ENCODE data around the gene PLCL2.
A peak's percentile ranks its signal among the peaks of the same experiment; 100 is the strongest.

The PLCL2 gene

DNA sequence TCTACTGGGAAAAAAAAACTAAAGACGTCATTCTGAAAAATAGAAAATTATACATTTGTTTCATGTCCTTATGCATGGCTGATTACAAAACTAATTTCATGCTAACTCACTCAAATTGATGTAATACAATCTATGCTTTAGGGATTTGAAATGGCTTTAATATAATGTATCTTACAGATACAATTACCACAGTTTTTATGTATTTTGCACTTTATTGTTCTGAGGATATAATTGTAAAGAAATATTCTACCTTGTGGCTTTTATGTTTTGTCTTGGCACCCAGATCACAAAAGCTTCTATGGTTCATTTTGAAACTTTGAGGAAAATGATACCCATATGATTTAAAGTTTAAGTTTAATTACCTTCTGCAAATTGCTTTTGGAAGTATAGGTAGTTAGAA, 122.5 kb downstream of the PLCL2 start:
- DNase-seq (ENCODE audit: low read depth in 2 of 3, low spot score in 1 of 3): no peak

DNA sequence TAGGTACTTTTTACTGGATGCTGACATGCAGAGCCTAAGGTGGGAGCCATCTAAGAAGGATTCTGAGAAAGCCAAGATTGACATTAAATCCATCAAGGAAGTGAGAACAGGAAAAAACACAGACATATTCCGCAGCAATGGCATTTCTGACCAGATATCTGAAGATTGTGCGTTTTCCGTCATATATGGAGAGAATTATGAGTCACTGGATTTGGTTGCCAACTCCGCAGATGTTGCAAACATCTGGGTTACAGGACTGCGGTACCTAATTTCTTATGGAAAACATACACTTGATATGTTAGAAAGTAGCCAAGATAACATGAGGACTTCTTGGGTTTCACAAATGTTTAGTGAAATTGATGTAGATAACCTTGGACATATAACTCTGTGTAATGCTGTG, 125.1 kb downstream of the PLCL2 start:
- no peak for DNase-seq (ENCODE audit: low read depth in 2 of 3, low spot score in 1 of 3)

DNA sequence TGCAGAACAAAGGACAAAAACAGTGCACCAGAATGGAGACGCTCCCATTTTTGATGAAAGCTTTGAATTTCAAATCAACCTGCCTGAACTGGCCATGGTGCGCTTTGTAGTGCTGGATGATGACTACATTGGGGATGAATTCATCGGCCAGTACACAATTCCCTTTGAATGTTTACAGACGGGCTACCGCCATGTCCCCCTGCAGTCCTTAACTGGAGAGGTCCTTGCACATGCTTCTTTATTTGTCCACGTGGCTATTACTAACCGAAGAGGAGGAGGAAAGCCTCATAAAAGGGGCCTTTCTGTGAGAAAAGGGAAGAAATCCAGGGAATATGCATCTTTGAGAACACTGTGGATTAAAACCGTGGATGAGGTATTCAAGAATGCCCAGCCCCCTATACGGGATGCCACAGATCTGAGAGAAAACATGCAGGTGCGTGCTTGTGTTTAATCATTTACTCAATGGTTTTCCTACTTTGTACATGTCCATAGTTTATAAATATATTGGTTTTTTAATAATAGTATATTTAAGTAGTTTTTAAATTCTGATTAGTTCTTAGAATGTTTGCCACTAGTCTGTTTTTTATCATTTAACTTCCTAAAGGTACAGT, 127.1 kb downstream of the PLCL2 start:
- no peak for DNase-seq (ENCODE audit: low read depth in 2 of 3, low spot score in 1 of 3)

DNA sequence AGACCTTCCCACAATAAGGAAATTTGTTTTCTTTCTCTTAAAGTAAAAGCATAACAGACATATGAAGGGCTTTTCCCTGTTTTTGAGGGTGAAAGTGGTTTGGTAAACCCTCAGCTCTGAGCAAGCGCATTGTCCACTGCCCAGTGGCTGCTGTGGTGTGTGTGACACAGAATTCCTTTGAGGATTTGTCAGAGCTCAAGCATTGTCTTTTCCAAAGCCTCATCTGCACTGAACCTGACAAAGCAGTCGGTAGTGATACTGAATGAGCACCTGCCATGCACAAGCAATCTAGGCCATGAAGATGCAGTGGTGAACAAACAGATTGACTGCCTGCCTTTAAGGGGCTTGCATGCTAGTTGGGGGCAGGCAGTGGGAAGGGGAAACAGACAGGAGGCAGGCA, 128.3 kb downstream of the PLCL2 start:
- DNase-seq (ENCODE audit: low read depth in 2 of 3, low spot score in 1 of 3): no peak

DNA sequence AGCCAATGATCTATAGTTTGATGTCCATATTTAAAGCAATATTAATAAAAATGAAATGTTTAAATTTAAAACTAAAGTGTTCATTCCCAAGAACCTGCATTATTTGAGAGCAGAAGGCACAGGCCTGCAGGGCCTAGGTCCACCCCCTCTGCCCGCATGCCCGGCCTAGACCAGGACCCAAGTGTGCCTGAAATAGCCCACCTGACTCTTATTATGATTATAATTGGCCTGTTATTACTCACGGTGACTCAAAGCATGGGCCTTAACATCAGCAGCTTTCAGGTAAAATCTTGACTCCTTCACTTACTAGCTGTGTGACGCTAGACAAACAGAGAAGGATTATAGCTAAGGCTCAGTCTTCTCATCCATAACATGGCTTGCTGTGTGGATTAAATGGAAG, 128.8 kb downstream of the PLCL2 start:
- DNase-seq (ENCODE audit: low read depth in 2 of 3, low spot score in 1 of 3): no peak

DNA sequence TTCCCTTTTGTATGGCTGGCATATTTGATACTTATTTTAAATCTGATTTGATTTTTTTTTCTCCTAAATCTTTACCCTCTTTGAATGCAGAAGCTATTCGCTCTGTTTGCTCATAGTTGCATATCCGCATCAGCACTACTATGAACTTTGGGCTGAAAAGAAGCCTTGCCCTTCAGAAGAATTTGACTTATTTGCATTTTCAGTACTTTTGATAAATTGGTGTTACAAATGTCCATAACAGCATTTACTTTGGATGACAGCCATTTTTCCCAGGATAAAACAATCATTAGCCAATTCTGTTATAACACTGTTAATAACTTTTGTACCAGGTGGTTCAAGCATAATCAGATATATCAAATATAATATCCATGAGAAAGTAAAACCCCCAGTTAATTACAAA, 129.5 kb downstream of the PLCL2 start:
- no peak for DNase-seq (ENCODE audit: low read depth in 2 of 3, low spot score in 1 of 3)

DNA sequence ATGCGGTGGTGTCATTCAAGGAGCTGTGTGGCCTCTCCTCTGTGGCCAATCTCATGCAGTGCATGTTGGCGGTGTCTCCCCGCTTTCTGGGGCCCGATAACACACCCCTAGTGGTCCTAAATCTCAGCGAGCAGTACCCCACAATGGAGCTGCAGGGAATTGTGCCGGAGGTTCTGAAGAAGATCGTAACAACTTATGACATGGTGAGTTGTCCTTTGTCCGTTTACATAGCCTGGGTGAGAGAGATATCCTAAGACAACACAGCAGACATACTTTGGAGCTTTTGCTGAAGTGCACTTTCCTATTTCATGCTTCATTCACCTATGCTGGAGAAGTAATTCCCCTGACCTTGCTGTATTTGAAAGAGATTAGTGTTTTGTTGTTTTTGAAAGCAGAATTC, 130.0 kb downstream of the PLCL2 start:
- DNase-seq (ENCODE audit: low read depth in 2 of 3, low spot score in 1 of 3): no peak

DNA sequence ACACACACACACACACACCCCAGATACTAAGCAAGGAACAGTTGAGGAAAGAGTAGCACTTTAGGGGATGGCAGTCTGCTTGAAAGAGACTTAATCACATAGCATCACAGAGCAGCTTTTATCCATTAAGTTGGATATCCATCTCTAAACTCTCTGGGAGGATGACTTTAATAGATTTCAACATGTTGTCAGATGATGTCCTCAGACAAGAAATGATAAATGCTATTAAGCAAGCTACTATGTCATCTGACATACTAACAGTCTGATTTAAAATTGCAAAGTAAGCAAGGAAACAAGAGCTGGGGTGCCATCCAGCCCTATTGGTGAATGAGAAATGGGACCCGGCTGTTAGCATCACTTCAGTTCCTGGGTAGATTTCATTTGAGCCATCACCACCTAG, 136.9 kb downstream of the PLCL2 start:
- no peak for DNase-seq (ENCODE audit: low read depth in 2 of 3, low spot score in 1 of 3)

DNA sequence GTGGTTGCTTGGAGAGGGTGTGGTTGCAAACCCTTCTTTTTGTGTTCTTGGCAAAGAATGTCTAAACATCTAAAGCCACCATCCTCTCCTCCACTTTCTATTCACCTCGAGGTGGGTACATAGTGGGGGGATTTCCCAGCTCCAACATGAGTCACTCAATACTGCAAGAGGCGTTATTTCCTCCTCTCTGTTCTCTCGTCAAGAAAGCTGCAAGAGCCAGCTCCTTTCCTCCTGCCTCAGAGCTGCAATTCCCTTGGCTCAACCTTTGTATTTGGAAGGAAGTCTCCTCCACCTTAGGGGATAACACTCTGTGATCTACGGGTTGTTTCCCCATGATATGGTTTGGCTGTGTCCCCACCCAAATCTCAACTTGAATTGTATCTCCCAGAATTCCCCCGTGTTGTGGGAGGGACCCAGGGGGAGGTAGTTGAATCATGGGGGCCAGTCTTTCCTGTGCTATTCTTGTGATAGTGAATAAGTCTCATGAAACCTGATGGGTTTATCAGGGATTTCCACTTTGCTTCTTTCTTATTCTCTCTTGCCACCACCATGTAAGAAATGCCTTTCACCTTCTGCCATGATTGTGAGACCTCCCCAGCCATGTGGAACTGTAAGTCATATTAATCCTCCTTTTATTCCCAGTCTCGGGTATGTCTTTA, 138.4 kb downstream of the PLCL2 start:
- peak; percentile 32 to 52 (median 34) for DNase-seq (ENCODE audit: low read depth in 2 of 3, low spot score in 1 of 3)

DNA sequence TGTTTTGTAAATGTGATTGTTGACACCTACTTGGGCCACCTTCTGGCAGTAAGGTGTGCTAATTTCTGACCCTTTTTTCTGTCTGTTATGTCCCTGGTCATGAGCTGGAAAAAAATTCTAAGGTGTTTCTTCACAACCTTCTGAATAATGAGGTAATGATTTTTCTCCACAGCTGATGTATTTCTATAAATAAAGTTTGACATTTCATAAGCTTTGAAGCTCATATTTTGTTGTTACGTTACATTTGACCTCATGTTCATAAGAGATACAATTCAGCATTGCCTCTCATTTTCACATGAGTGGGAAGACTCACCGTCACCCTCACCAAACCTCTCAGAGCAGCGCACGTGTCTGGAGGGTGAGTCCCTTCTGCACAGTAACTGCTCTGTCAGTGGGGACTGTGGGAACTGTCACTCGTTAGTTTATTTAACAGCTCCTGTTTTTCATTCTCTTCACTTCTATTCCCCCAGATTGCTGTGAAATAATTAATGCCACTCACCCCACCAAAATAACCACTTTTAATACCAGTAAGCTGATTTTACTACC, 140.9 kb downstream of the PLCL2 start:
- peak in 2 of 3 donors; percentile 38 to 50 for DNase-seq (ENCODE audit: low read depth in 2 of 3, low spot score in 1 of 3)

DNA sequence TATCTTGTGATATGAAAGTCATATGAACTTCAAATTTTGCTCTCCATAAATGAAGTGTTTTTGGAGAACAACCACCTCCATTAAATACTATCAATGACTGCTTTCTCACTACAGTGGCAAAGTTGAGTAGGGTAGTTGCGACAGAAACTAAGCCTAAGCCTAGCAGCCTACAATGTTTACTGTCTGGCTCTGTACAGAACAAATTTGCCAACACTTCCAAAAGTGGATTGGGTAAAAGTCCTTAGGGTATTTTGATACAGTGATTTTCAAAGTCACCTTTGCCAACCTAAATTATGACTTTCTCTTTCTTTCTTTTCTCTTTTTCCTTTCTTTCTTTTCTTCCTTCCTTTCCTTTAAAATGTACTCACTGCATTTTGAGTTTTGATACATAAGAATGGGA, 142.6 kb downstream of the PLCL2 start:
- DNase-seq (ENCODE audit: low read depth in 2 of 3, low spot score in 1 of 3): no peak

DNA sequence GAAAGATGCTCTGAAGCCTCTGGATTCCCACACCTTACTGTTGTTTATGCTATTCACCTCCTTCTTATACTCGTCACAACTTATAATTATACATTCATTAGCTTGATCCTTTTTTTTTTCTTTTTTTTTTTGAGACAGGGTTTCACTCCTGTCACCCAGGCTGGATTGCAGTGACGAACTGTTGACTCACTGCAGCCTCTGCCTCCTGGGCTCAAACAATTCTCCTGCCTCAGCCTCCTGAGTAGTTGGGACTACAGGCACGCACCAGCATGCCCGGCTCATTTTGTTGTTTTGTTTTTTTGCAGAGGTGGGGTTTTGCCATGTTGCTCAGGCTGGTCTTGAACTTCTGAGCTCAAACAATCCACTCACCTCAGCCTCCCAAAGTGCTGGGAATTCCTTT, 143.6 kb downstream of the PLCL2 start:
- DNase-seq (ENCODE audit: low read depth in 2 of 3, low spot score in 1 of 3): no peak

DNA sequence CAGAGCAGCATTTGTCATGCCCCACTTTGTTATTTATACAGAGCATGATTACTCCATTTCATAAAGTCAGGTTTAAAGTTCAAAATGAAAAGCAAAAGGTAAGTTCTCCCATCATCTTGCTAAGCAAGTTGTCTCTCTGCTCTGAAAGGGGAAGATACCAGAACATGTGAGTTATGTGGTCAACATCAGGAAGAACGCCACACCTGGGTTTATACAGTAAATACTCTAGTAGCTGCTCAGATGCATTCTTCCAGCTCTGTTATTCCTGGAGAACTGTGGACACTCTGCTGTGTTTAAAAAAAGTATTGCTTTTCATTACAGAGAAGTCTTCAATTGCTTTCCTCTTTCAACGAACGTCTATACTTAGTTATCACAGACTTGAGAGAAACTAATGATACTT, 145.7 kb downstream of the PLCL2 start:
- no peak for DNase-seq (ENCODE audit: low read depth in 2 of 3, low spot score in 1 of 3)

DNA sequence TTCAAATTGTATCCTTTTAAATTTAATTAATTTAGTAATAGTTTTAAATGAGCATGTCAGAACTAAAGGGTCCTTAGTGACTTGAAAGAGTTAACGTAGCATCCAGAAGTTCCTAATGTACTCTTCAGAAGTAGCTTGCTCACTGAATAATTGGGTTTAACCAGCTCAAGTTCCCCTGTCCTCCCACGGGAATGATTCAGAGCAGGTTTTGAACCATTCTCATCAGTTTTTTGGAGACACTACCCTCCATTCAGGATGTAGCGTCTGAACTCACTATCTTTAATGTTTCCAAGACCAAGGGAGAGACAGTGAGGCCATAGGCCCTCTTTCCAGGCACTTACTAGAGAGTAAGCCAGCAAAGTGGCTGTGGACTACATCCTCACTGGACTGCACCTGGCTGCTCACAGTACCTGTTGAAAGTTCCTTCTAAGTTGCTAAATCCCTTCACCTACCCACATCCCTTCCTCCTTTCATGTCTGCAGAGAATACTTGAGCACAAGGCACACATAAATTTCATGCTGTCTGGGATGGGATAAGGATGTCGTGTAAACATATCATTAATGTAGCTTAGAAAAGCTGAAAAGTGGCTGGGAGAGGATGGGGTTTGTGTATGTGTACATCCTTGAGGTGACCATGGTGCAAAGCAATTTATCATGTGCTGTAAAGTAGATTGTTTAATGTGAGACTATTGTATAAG, 146.3 kb downstream of the PLCL2 start:
- no peak for DNase-seq (ENCODE audit: low read depth in 2 of 3, low spot score in 1 of 3)

DNA sequence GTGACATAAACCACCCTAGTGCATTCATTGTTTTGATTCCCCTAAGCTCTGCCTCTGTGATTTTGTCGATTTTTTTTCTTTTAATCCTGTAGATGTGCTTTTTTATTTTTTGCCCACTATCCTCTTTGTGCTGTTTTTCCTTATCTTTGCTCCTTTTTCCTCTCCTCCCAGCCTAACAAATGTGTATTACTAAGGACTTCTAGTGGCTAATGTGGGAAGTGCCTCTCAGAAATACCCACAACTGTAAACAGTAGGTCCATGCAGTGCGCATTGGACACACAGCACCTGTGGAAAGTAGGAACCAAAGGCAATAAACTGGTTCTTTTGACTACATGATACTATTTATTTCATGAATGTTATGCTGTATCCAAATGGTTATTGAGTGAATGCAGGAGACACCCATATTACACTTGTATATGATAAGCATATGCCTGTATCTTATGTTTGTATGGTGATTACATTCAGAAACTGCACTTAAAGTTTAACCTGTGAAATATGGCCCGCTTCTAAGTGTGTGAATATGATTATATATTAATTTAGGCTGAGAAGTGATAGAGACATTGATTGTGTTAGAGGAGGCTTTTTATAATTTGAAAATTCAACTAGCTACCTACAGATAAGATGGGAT, 147.8 kb downstream of the PLCL2 start:
- DNase-seq (ENCODE audit: low read depth in 2 of 3, low spot score in 1 of 3): no peak

DNA sequence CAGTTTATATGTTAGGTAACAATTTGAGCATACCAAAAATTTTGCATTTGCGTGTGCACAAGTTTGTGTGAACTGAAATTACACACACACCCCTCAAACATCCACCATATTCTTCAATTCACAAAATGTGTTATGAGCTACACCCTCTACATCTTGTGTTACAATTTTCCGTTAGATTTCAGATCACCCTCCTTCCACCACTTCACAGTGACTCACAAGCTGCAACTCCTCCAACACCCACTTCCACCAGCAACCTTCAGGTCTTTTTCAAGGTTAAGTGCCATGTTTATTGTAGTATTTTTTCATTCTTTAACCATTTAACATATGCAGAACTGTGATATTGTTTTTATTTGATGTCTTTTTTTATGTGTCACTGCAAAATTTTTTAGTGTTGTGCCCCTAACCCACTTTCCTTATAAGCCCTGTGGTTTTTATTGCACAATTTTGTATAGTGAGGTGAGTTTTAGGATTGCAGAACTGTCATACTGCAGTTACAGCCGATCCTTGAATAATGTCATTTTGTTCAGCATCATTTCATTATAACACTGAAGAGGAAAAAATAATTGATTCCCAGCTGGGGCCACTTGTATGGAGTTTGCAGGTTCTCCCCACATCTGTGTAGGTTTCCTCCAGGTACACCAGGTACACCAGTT, 148.9 kb downstream of the PLCL2 start:
- no peak for DNase-seq (ENCODE audit: low read depth in 2 of 3, low spot score in 1 of 3)

DNA sequence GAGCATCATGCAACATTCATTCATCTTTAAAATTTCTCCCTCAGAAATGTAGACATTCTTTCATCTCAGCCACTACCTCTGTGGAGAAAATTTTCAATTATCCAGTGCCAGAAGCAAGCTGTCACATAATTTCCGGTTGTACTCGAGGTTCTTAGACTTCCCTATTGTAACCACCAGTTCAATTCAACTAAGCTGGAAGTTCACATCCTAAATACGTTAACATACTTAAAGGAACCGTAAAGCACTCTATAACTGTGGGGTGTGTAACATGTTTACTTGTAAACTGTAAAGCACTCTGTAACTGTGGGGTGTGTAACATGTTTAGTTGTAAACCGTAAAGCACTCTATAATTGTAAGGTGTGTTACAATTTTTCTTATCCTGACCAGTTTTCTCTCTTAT, 150.3 kb downstream of the PLCL2 start:
- DNase-seq (ENCODE audit: low read depth in 2 of 3, low spot score in 1 of 3): no peak

DNA sequence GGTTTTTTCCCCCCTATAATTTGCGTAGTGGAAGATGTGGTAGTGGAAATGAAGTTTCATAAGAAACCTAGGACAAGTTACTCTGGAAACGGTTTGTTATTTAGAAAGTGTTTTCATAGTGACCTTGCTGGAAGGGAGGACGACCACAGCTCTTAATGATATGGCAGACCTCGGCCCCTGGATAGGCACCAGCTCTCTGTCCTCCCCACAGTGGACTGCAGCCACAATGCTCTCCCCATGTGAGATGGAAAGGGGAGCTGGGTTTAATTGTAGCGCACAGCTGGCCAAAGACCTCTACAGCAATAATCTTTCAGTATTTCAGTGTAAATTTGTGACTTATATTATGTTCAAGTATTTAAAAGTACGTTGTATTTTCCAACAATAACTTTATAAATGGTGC, 151.2 kb downstream of the PLCL2 start:
- no peak for DNase-seq (ENCODE audit: low read depth in 2 of 3, low spot score in 1 of 3)

DNA sequence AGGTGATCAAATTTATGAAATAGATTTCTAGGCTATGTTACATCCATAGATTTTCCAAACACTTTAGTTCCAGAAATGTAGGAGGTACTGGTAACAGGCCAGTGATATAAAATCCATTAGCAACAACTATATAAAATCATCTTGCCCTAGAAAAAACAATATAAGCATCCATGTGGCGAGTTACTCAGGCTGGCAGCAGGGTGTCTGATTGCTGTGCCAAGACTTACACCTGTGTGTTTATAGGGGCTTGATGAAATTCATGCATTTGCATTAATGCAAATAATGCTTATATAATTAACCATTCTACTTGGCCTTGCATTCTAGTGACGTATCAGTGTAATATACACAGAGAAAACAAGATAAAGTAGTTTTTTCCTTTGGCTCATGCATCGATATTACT, 153.4 kb downstream of the PLCL2 start:
- DNase-seq (ENCODE audit: low read depth in 2 of 3, low spot score in 1 of 3): no peak

DNA sequence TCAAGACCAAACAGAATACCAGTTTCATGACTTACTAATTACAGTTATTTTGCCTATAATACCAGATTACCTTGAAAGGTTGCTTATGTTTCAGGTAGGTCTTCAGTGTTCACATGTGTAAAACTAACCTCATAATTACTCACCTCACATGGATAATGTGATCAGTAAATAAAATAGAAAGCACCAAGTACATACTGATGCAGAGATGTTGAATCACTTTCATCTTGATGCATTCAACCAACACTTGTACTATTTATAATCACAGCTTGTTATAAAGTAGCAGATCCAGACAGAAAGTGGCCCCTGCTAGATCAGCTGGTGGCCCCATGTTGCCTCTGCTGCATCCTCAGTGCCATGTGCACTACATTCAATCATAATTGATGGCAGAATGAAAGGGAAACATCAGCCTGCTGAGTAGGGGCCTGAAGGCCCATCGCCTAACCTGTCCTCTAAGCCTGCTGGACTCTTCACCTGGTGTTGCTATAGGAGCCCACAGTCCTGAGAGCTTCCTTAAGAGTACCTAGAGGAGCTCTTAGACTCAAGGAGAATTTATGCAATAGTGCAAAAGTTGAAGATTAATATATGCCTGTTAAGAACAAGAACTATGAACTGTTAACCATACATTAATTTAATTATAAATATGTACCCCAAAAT, 154.3 kb downstream of the PLCL2 start:
- DNase-seq (ENCODE audit: low read depth in 2 of 3, low spot score in 1 of 3): no peak

DNA sequence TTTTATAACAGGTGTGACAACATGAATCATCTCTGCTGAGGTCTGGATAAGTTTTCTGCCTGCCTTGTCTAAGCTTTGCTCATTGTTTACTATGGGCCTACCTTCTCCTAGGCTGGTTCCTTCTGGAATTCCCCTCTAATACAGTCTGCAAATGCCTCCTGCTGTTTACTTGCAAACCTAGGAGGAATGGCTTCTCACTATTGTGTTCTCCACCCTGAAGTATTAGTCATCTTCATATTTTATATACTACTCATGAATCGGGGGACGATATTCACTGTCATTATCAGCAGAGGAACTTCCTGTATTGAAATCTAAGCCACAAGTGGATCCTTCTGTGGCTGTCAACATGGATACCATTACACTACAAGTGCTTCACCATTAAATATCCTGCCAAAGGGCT, 154.8 kb downstream of the PLCL2 start:
- no peak for DNase-seq (ENCODE audit: low read depth in 2 of 3, low spot score in 1 of 3)
